D721Med (cell line): ENCODE measurements around the gene L1CAM.

Source experiments
- DNase-seq: peaks from one replicate; pipeline ENCODE4 v3.0.0; 2011; ENCODE audit warnings: low spot score; ENCODE audit not compliant: insufficient read length
- FAIRE-seq: peaks from 2 replicates; lab custom pipeline; 2011; peaks lifted over from hg19 to GRCh38; lab: Jason Lieb, UNC
- TF ChIP-seq, protein P1 (sequence below): IDR thresholded peaks from 2 replicates; pipeline ENCODE4 v1.5.1; 2012; ENCODE audit warnings: mild to moderate bottlenecking, control low read depth; ENCODE audit not compliant: insufficient read depth; ENCODE audit errors: missing control alignments

The L1CAM gene

DNA sequence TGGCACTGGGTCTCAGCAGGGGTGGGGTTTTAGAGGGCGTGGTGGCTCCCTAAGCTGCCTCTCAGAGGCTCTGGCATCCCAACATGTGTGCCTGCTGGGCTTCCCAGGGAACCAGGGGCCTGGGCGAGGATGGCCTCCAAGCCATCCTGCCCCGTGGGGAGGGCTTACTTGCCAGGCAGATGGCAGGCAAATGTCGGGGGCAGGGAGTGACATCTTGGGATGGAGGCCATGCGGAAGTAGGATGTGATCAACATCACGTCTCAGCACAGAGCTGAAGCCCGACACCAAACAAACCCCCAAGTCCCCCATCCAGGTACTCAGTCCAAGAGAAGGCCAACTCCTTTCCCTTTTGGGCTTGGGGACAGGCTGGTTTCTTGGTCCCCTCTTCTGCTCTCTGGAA is 4.7 kb downstream of the L1CAM start:
- TF ChIP-seq, protein P1, sequence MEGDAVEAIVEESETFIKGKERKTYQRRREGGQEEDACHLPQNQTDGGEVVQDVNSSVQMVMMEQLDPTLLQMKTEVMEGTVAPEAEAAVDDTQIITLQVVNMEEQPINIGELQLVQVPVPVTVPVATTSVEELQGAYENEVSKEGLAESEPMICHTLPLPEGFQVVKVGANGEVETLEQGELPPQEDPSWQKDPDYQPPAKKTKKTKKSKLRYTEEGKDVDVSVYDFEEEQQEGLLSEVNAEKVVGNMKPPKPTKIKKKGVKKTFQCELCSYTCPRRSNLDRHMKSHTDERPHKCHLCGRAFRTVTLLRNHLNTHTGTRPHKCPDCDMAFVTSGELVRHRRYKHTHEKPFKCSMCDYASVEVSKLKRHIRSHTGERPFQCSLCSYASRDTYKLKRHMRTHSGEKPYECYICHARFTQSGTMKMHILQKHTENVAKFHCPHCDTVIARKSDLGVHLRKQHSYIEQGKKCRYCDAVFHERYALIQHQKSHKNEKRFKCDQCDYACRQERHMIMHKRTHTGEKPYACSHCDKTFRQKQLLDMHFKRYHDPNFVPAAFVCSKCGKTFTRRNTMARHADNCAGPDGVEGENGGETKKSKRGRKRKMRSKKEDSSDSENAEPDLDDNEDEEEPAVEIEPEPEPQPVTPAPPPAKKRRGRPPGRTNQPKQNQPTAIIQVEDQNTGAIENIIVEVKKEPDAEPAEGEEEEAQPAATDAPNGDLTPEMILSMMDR = no peak
- FAIRE-seq (no peak), DNase-seq (no peak)

DNA sequence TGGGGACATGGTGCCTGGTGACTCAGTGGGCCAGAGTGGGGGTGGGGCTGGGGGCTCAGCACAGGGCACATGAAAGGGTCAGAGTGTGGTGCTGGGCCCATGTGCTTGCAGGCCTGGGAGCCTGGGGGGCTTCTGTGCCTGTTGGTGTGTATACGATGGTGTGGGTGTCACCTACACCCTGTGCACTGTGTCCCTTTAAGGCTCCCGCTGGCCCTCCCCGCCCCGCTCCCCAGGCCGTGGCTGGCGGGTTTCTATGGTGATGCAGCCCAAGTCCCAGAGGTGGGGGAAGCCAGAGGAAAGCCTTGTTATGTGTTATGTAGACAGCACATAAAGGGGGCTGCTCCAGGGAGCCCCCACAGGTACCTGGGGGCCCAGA is 5.5 kb downstream of the L1CAM start:
- FAIRE-seq (no peak), DNase-seq (no peak)
- TF ChIP-seq, protein P1 = no peak

DNA sequence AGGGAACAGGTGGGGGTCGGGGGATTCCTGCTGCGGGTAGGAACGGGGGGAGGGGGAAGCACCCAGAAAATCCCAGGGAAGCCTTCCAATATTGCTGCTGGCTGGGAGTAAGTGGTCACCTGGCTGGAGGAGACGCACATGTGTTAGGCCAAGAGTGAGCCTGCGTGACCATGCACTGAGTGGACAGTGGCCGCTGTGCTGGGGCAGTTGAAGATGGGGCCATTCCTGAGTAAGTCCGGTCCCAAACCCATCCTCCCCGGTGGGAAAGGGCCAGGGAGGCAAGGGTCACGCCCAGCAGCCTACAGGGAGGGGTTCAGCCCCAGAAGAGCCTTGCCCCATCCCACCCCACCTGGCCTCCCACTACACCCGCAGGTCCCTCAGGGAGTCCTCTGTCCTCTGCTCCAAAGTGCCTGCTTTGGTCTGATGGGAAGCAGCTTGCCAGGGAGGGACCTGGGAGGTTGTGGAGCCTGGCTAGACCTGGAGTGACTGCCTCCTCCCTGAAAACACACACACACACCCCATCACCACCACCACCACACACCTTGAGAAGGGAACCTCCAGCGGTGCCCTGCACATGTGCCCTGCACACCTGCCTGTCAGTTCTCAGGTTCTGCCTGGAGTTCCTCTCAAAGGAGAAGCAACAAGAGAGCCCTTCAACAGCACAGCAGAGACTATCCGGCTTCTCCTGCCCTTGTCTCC is 6.1 kb downstream of the L1CAM start:
- no peak for FAIRE-seq

DNA sequence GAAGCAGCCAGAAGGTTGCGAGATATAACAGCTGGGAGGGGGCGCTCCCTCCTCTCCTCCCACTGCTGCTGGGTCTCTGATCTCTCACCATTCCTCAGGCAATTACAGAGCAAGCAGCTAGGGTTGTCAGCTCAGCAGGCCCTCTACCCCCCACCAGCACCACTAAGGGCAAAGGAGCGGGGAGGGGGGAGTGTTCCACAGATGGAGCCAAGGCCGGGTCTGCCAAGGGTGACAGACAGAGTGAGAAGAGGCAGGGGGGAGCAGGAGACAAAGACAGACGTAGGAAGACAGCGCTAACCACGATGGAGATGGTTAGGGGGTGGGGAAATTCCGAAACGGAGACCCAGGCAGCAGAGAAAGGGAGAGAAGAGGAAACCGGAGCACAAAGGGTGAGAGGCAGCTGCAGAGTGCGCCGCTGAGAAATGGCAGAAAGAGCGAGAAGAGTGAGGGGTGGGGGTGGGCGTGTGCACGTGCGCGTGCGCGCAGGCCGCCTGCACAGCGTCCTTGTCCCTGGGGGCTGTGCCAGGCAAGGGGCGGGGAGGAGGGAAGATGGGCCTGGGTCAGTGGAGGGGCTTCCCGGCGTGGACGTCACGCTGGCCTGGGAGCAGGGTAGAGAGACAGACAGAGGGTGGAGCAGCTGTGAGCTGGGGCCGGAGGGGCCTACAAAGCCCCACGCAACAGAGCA is 6.9 kb downstream of the L1CAM start:
- FAIRE-seq (no peak), DNase-seq (no peak)
- TF ChIP-seq, protein P1 = no peak

More for the DNA sequence above, 6.1 kb downstream of the L1CAM start:
- DNase-seq = no peak
- TF ChIP-seq, protein P1 = no peak

DNA sequence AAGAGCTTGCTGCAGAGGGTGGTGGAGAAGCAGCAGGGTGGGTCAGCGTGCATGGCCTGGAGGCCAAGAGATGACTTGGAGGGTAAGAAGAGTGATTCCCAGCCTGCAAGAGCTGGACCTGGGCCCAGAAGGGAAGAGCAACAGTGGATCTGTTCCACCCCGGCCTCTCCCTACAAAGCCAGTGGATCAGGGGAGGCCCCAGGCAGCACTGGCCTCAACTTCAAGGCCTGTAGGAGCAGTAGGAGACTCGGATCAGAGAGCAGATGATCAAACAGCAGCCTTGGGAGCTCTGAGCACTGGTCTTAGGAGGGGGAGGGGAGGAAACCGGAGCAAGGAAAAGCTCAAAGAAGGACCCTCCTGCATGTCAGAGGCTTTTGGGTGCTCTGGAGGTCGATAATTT is 7.6 kb downstream of the L1CAM start:
- DNase-seq = no peak
- no peak for FAIRE-seq
- TF ChIP-seq, protein P1 = no peak

DNA sequence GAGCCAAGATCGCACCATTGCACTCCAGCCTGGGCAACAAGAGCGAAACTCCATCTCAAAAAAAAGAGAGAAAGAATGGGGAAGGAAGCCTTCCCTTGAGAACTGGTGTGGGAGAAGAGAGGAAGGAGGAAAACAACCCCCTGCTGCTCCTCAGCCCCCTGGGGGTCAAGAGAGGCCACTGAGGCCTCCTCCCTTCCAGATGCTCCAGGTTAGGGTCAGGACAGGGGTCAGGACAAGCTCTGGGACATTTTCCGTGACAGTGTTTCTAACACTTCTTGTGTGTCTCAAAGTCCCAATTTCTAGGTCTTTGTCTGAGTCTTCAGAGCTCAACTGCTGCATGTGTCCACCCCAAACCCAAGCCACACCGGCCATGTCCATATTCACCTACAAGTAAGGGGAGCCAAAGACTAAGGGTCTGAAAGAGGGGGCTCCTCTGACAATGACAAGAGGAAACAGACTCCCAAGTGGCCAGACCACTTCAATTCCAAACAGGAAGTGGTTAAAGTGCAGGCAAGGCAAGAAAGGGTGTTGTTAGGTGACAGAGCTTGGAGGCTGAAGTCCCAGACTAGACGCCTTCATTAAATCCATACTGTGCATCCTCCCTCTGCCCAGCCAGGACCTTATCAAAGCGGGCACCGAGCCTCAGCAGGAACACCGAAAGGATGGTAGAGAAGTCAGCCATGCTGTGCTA is 8.3 kb downstream of the L1CAM start:
- DNase-seq (no peak), FAIRE-seq (no peak)
- TF ChIP-seq, protein P1 = no peak
